Measurements from ENCODE around the gene GRID1.

GRID1 gene

DNA sequence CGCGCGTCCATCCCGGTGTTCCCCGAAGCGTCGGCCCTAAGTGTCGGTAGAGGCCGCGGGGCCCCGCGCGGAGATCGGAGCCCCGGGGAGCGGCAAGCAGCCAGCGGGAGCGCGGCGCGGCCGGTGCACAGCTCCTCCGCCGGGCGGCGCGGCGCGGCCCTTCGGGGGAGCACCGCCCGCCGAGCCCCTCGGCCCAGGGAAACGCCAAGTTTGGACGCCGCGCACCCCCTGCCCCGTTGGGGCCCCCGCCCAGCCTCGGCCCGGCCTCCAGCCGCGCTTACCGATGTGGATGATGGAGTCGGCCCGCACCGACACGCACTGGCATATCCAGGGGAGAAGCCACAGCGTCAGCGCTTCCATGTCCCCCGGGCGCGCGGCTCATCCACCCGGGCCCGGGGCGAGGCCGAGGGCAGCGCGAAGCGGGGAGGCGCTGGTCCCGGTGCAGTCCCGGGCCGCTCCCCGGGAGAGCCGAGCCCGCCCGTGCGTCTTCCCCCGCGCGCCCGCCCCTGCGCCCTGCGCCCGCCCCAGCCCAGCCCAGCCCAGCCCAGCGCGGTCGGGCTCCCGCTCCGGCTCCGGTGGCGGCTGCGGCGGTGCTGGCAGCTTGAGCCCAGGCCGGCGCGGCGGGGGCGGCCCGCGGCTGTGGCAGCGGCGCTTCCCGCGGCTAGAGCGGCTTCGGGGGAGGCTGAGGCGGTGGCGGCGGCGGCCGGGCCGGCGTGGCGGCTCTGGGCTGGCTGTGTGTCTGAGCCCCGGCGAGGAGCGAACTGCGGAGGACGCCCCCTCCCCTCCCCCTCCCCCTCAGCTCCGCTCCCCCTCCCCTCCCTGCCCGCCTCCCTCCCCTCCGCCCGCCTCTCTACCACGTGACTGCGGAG lies at the start of gene GRID1:
Gene GRID1, minus strand, starts transcription at position 763 of the 869 bp plus-strand sequence.
- no peak for DNase-seq (ENCODE audit: low read depth in 2 of 3, low spot score in 2 of 3)

DNA sequence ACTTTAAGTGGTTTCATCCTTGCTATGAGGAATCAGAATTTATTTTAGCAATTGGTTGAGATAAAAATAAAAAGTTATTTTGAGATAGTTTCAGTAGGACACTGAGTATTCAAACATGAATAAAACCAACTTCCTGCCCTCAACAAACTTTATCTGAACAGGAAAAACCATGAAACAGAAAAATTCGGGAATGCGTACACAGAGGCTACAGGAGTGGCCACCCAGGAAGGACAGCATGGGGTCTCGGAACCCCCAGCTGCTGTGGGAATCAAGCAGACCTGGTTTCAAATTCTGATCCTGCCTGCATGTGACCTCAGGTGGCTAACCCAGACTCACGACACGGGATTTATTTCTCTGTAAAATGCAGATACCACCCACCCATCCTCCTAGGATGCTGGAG lies 49.0 kb upstream of the GRID1 start:
- no peak for DNase-seq (ENCODE audit: low read depth in 2 of 3, low spot score in 2 of 3)

DNA sequence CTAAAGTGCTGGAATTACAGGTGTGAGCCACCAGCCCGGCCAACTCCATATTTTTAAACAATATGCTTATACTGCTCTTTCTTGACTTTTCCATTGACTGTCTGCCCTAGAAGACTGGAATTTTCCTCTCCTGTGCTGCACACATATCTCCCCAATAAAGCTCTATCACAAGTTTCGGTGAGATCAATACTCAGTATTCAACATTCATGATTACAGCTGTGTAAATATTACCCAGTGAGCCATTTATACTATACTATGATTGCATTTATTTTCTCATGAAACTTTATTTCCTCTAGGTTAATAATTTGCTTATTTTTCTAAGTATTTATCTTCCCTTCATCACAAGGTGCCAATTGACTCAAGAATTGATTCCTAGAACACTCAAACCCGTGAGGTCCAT lies 48.5 kb upstream of the GRID1 start:
- no peak for DNase-seq (ENCODE audit: low read depth in 2 of 3, low spot score in 2 of 3)

DNA sequence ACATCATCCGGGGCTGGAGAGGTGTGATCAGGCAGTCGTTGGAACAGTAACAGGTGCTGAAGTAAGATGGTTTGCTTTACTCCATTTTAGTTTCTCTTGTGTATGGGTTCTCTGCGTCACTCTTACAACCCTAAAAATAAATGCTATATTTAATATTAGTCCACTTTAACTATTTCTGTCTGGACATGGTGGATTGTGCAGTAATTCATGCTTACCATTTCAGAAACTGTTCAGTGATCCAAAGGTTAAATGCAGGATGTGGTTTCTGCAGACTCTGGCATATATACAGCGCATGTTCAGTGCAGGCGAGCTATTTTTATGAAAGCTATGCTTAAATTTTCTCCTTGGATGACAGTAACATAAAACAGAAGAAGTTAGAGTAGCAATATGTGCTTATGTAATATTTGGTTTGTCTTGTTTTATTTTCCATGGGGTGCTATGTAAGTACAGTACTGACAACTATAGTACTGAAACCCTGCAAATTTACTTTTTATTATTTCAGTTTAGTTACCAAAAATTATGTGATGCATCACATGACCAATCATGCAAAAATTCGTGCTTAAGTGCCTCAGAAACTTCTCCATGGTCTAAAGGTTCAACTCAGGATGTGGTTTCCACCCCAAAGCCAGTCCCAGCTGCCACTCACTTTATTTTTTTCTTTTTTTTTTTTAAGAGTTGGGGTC lies 46.6 kb upstream of the GRID1 start:
- DNase-seq (ENCODE audit: low read depth in 2 of 3, low spot score in 2 of 3) = no peak

DNA sequence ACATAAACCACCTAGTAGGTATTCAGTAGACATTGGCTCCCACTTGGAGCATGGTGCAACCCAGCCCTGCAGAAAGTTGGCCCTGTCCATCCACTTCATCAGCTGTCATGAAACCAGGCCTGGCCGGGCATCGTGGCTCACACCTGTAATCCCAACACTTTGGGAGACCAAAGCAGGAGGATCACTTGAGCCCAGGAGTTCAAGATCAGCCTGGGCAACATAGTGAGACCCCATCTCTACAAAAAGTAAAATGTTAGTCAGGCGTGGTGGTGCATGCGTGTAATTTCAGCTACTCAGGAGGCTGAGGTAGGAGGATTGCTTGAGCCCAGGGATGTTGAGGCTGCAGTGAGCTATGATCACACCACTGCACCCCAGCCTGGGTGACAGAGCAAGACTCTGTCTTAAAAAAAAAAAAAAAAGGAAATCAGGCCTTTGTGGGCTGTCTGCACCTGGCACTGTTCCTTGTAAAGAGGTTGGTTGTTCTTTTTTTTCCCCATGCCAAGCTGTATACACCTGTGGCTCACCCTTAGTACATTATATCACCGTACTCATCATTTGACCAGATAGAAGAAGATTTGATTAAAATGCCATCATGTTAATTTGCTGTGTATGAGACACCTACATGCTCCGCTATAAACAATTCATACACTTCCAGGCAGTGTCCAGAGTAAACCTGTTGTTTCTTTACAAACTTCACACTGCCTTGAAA lies 45.4 kb upstream of the GRID1 start:
- DNase-seq (ENCODE audit: low read depth in 2 of 3, low spot score in 2 of 3) = no peak

DNA sequence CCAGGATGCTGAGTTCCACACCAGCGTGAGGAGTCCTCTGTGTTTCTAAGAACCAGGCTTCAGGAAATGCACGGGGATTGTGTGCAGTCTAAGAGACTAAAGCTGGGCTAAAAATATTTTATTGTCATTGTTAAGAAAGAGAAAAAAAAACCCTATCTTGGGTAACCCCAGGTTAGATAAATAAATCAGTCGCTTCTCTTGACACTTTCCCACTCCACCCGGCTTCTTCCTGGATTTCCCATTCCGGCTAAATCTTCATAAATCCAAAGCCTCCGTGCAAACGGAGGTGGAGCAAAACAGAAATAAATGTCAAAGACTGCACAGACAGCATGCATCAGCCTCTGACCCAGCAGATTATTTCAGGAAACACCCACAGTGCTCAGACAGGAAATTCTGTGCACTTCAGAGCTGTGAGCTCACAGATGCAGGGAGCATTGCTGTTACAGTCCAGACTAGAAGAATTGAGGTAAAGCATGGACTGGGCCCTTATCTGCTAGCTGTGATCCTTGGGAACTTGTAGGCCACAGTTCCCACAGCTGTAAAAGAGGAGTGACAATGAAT lies 44.8 kb upstream of the GRID1 start:
- DNase-seq (ENCODE audit: low read depth in 2 of 3, low spot score in 2 of 3) = no peak

DNA sequence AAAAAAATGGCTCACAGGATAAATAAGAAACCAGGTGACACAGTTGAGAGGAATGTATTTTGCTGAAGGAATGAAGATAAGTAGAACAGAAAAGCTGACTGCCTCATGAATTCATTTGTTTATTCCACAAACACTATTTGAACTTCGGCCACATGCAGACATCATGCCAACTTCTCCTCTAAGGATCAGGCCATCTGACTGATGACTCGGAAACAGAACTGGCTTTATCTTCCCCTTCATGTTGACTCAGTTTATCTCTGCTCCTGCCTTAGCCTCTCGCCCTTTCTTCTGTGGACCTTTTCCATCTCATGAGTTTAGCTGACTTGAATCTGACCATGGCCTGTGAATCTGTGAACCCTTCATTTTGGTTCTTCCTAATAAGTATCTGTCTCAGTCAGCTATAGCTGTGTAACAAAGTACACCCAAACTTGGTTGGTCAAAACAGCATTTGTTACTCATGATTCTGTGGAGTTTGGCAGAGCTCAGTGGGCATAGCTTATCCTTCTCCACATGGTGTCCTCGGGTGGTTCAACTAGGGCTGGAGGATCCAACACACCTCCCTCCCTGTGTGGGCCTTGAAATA lies 44.0 kb upstream of the GRID1 start:
- DNase-seq (ENCODE audit: low read depth in 2 of 3, low spot score in 2 of 3) = no peak

DNA sequence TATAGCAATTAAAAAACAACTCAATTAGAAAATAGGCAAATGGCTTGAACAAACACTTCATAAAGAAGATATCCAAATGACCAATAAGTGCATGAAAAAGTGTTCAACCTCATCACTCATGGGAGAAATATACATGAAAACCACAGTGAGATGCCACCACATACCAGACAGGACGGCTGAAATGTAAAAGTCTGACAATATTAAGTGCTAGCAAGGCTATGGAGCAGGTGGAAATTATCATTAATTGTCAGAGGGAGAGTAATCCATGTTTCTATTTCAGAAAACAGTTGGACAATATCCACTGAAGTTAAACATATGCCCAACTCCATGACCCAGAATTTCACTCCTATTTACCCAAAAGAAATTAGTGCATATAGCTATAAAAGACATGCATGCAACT lies 42.6 kb upstream of the GRID1 start:
- no peak for DNase-seq (ENCODE audit: low read depth in 2 of 3, low spot score in 2 of 3)

DNA sequence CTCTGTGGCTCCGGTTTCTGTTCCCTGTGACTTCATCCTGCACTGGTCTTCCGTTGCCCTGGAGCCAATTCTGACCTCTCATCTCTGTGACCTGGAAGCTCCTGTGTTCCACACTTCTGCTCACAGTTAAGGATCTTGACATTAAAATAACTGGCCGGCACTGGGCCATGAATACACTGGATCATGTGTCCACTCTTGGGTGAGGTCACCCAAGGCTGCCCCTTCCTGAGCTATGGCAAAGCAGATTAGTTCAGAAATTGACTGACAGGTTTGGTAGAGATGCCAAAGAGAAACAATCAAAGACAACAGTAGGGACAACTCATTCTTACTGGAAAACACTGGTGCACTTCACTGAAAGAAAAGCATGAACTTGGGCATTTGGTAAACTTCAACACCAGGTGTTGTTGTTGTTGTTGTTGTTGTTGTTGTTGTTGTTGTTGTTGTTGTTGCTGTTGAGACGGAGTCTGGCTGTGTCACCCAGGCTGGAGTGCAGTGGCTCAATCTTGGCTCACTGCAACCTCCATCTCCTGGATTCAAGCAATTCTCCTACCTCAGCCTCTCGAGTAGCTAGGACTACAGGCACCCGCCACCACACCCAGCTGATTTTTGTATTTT lies 36.7 kb upstream of the GRID1 start:
- DNase-seq (ENCODE audit: low read depth in 2 of 3, low spot score in 2 of 3) = no peak

DNA sequence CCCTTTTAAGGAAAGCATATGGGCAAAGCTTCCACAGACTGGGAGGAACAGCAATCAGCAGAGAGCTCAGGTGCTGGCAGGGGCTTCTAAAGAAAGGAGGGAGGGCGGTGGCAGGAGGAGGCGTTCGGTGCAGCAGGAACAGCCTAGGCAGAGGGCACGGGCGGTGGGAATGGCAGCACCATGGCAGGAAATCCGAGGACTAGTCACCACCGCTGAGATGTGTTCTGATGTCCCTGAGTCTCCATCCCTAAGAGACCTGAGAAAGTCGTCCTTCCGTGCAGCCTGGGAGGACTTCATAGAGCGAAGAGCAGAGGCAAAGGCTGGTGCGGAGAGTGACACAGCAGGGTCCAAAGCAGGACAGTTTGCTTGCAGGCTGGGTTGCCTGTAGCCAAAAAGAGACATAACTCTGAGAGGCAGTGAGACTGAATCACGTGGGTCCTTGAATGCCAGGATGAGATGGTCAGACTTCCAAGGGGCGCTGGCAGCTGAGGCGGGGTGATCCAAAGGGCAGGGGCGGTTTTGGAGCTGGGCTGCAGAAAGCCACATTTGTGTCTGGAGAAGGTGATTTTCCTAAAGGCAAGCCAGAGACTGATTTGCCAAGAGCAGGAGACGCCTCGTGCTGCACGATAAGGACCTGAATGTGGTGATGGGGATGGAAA lies 35.8 kb upstream of the GRID1 start:
- no peak for DNase-seq (ENCODE audit: low read depth in 2 of 3, low spot score in 2 of 3)

DNA sequence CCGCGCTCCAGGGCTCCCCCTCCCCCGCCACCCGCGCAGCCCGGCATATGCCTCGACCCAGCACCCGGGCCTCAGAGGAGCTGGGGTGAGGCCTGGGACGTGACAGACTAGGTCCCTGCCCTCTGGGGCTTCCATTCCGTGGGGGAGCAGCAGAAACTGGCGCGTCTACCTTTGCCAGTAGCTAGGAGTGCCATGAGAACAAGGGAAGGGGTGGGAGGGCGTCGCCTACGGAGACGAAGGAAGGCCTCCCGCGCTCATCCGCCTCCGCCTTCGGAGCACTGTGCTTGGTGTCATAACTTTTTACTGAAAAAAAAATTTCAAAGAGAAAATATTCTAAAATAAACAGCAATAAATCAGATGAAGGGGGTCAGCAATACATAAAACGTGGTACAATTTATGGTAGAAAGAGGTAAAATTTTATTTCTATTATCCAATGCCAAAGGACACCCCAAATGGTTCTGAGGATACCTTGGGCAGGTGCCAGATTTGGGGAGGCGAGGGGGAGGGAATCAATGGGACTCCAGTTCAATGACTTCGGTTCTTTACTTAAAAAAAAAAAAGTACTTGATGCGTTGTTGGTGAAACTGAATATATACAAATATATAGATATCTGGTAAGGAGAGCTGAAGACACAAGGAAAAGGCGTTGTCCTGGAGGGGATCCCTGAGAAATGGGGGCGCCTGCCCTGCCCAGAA lies 35.1 kb upstream of the GRID1 start:
- DNase-seq (ENCODE audit: low read depth in 2 of 3, low spot score in 2 of 3) = no peak

DNA sequence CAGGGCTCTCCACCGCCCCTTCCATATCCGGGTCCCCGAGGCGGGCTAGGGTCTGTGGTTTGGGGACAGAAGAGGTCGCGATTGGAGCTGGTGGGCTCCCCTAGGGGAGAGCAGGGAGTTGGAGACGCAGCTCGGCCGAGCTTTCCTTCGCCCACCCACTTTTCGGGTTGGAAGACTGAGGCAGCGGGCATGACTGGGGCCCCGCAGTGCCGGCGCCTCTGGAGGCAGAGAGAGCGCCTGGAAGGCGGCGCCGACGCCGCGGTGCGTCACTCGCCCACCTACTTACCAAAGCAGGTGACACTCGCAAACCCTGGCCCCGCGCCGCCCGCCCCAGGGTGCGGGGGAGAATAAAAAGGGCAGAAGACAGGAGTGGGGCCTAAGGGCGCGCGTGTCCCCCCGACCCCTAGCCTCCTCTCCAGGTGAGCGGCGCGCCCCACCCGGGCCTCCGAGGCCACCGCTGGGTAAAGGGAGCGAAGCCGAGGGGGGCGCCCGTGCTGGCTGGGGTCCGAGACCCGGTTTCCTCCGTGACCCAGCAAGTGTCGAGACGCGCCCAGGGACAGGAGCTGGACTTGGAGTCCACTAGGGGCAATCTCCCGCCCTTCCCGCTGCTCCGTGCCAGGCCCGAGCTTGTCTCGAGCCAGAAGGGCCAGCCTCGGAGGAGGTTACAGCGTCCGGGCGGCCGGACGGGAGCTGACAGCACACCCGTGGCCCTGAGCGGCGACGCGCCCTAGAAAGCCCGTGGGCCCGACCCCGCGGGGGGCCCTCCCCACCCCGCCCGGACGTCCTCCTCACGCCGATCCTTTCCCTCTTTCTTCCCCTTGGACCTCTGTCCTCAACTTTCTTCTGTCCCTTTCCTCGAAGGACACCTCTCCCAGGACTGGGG lies 34.4 kb upstream of the GRID1 start:
- peak in 2 of 3 experiments; percentile 32 to 36 for DNase-seq (ENCODE audit: low read depth in 2 of 3, low spot score in 2 of 3)

DNA sequence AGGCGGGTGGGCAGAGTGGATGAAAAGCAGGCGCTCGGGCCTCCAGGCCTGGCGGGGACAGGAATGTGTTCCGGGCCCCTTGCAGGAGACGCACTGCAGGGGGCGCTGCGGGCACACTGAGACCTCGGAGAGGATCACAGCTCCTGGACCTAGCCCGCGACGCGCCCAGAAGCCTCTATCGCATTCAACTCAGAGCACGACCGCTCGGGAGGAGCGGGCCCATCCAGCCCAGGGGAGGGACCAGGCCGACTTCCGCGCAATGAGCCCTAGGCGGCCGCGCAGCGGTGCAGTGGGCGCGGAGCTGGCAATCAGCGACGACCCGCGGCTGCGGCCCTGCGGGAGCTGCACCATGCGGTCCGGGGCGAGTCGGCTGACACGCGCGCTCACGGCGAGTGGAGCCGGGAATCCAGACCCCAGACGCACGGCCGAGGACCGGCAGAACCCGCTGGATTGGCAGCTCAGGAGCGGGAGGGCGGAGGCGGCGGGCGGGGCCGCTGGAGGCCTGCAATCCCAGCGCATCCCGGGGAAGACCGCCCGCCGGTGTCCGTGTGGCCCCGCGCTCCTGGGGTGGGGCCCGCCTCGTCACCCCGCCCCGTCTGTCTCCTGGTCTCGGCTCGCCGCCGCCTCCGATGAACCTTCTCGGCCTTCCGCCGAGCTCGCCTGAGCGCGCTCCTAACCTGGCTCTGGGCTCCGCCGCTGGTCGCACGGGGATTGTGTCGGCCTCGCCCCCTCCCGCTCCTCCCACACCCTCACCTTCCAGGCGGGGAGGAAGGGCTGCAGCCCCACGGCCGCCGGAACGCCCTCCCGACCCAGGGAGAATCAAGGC lies 33.5 kb upstream of the GRID1 start:
- DNase-seq (ENCODE audit: low read depth in 2 of 3, low spot score in 2 of 3) = peak; percentile 85 to 94 (median 92)

DNA sequence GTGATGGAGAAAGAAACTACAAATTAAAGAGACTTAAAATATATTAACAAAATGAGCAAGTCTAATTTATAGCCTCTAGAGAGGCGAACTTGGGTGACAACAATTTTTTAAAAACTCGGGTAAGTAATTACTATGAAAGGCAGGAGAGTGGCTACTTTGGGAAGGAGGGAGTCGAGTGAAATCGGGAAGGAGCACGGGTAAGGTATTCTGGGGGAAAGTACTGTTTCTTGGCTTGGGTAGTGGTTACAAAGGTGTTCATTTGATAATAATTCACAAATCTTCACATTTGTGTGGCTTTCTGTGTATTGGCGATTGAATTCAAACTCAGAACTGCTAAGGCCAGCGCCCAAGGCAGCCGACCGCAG lies 32.9 kb upstream of the GRID1 start:
- no peak for DNase-seq (ENCODE audit: low read depth in 2 of 3, low spot score in 2 of 3)

DNA sequence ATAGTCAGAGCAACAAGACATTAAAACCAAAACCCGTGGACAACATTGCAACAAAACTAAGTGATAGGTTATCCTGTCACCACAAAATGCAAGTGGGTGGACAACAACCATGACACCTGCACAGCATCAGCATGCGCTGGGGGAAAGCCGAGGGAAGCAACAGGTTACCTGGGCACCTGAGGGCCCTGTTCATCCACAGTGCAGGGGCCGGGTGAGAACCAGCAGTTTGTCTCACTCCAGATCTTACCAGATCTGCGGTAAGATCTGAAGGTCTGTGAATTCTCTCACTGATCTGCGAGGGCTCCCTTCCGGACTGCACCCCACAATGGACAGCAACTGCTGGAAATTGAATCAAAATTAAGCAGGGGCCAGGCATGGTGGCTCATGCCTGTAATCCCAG lies 30.5 kb upstream of the GRID1 start:
- no peak for DNase-seq (ENCODE audit: low read depth in 2 of 3, low spot score in 2 of 3)

DNA sequence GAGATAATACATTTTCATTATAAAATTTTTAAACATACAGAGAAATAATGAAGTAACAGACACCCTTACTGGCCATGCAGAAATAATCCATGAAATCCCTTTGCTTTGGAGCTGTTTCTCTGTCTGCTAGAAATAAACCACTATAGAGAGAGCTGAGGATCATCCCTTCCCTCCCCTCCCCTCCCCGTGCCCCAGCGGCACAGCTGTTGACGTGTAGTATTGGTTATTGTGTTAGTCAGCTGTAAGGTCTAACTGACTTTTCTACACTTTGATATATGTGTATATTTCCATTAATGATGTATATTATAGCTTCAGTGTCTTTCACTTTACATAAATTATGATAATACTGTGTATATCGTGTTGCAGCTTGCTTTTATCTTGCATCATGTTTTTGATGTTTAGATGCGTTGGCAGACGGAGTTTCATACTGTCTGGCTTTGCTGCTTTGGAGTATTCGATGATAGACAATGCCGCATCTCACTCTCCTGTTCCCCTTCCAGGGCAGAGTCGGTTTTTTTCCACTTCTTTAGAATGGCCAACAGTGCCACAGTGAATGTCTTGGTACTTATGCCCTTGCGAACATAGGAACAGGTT lies 27.4 kb upstream of the GRID1 start:
- DNase-seq (ENCODE audit: low read depth in 2 of 3, low spot score in 2 of 3) = no peak

DNA sequence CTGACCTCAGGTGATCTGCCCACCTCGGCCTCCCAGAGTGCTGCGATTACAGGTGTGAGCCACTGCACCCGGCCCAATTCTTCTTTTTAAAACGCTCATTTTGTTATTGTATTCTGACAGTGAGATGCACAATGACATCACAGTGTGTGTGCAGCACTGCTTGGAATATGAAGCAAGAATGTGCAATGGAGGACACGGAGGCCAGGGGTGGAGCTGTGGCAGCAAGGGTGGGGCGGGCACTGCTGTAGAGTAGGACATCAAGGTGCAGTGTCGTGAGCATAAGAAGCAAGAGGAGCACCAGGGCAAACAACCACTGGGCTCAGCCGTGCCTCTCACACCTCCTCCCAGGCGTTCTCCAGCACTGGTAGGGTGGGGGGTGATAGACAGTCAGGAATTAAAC lies 26.8 kb upstream of the GRID1 start:
- DNase-seq (ENCODE audit: low read depth in 2 of 3, low spot score in 2 of 3) = no peak

DNA sequence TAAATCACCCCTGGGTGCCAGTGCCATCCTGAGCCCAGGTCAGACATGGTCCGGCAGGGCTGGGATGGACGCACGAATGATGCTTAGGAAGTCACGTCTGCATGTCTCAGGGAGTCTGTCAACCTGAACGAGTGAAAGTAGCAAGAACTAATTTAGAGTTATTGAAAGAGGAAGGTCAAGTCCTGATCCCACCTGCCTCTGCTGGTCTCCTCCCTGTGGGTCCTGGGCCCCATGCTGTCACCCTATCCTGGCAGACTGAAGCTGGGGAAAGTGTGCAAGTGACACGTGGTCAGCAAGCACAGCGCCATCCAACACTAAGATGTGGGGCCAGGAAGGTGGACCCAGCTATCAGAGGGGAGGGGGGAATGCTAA lies 26.1 kb upstream of the GRID1 start:
- no peak for DNase-seq (ENCODE audit: low read depth in 2 of 3, low spot score in 2 of 3)
